HepG2 (cell line): ENCODE data around the gene FKBP10. TPM values are rescaled to one million over a fixed set of nuclear protein-coding genes. Genes with fewer than 3 reads are reported as not detected.

Source experiments
- DDIT3 ChIP-seq: sonication (generic); formaldehyde crosslinking; IDR thresholded peaks from 2 replicates; pipeline ENCODE4 v1.4.0; 2020; ENCODE audit warnings: mild to moderate bottlenecking, missing genetic modification reagents
- KIAA2018 ChIP-seq: sonication (generic); formaldehyde crosslinking; IDR thresholded peaks from 2 replicates; pipeline ENCODE4 v1.5.0; 2020; ENCODE audit warnings: mild to moderate bottlenecking, missing genetic modification reagents, borderline replicate concordance
- SOX6 ChIP-seq, 2 experiments: fragments of 450-650 bp in 1 of 2; sonication (generic) in 1 of 2; formaldehyde crosslinking in 1 of 2; IDR thresholded peaks; 2 replicates each; pipeline versions ENCODE4 v1.4.0 to v1.6.1; 2017 to 2020; ENCODE audit warnings: antibody characterized with exemption in 1 of 2, mild to moderate bottlenecking in 1 of 2, missing genetic modification reagents in 1 of 2
- SP1 ChIP-seq, 2 experiments: fragments of 450-650 bp in 1 of 2; sonication (generic) in 1 of 2; formaldehyde crosslinking in 1 of 2; IDR thresholded peaks; 2 replicates each; pipeline versions ENCODE4 v1.4.0 to v1.6.1; 2016 to 2020; ENCODE audit warnings: missing genetic modification reagents in 1 of 2
- SSRP1 ChIP-seq: IDR thresholded peaks from 2 replicates; pipeline ENCODE4 v1.6.1; 2016; ENCODE audit warnings: control low read depth
- TGIF2 ChIP-seq: IDR thresholded peaks from 2 replicates; pipeline ENCODE4 v1.6.1; 2016; ENCODE audit warnings: control low read depth, missing compliant biosample characterization
- YY1 ChIP-seq: IDR thresholded peaks from 2 replicates; pipeline ENCODE4 v1.6.1; 2011; ENCODE audit warnings: low read length, low read depth, moderate library complexity, mild to moderate bottlenecking; ENCODE audit not compliant: insufficient read depth, insufficient replicate concordance
- ZBTB38 ChIP-seq: sonication (generic); formaldehyde crosslinking; IDR thresholded peaks from 2 replicates; pipeline ENCODE4 v1.5.1; 2020; ENCODE audit warnings: mild to moderate bottlenecking, missing genetic modification reagents
- ZBTB42 ChIP-seq: sonication (generic); formaldehyde crosslinking; IDR thresholded peaks from 2 replicates; pipeline ENCODE4 v1.5.0; 2020; ENCODE audit warnings: mild to moderate bottlenecking, missing genetic modification reagents
- ZNF124 ChIP-seq: sonication (generic); formaldehyde crosslinking; IDR thresholded peaks from 2 replicates; pipeline ENCODE4 v1.4.0; 2020; ENCODE audit warnings: missing genetic modification reagents
- ZNF251 ChIP-seq: sonication (generic); formaldehyde crosslinking; IDR thresholded peaks from 2 replicates; pipeline ENCODE4 v1.9.0; 2021; ENCODE audit warnings: mild to moderate bottlenecking, missing genetic modification reagents
- ZNF446 ChIP-seq: sonication (generic); formaldehyde crosslinking; IDR thresholded peaks from 2 replicates; pipeline ENCODE4 v1.5.0; 2020; ENCODE audit warnings: mild to moderate bottlenecking, missing genetic modification reagents
- ZNF672 ChIP-seq: sonication (generic); formaldehyde crosslinking; IDR thresholded peaks from 2 replicates; pipeline ENCODE4 v1.8.1; 2022; ENCODE audit warnings: missing genetic modification reagents
- ZNF704 ChIP-seq: sonication (generic); formaldehyde crosslinking; IDR thresholded peaks from 2 replicates; pipeline ENCODE4 v1.8.1; 2023; ENCODE audit warnings: mild to moderate bottlenecking, inconsistent platforms, moderate library complexity, missing genetic modification reagents, borderline replicate concordance
- polyA plus RNA-seq, 8 experiments: library from polyadenylated mRNA; depleted of rRNA in 3 of 8; stranded (reverse) in 7 of 8; unstranded in 1 of 8; fragments of >200 nt; fragmentation: Illumina TruSeq in 4 of 8; extraction: Trizol in 4 of 8; gene quantifications; 2 replicates each; pipeline versions ENCODE4 v1.2.1 to v1.2.3, GENCODE V29; 2011 to 2016; ENCODE audit warnings: low read depth in 4 of 8, missing spikeins in 1 of 8, mixed read lengths in 1 of 8; ENCODE audit not compliant: insufficient read depth in 1 of 8
- total RNA-seq, 5 experiments: library from RNA; depleted of rRNA; stranded (reverse); fragments of >200 nt; fragmentation: Illumina TruSeq; extraction: Trizol; gene quantifications; 2 replicates each; pipeline ENCODE4 v1.2.3, GENCODE V29; 2016; ENCODE audit warnings: low read depth in 1 of 5
- TF ChIP-seq, protein P1 (sequence below): sonication (generic); formaldehyde crosslinking; IDR thresholded peaks from 2 replicates; pipeline ENCODE4; 2020; ENCODE audit warnings: missing genetic modification reagents, mild to moderate bottlenecking, borderline replicate concordance

The FKBP10 gene
- total and polyA plus RNA-seq, 2 of the 13 experiments (the other 11 are each of a cell fraction or from before 2014, with no cell fraction given) = 149 to 573 TPM

- TF ChIP-seq KIAA2018 (CRISPR knock-in tag) (peak; percentile 89), TGIF2 (CRISPR knock-in tag) (0 out of 2 replicates have a peak, but pooled peaks have one; percentile 10), SSRP1 (CRISPR knock-in tag) (no peak), ZBTB42 (CRISPR knock-in tag) (no peak), SP1 (IDR thresholded peaks at IDR 0.05) (peak; percentile 76; the same call in 1 of the 2 replicates), SP1 (CRISPR knock-in tag; IDR thresholded peaks at IDR 0.05) (peak; percentile 98), ZNF251 (CRISPR knock-in tag) (no peak), YY1 (peak; percentile 64), ZNF124 (CRISPR knock-in tag) (peak; percentile 94; the same call in 1 of the 2 replicates), ZNF672 (CRISPR knock-in tag) (no peak), SOX6 (IDR thresholded peaks at IDR 0.05) (no peak), SOX6 (CRISPR knock-in tag; IDR thresholded peaks at IDR 0.05) (0 out of 2 replicates have a peak, but pooled peaks have one; percentile 38), ZNF446 (CRISPR knock-in tag) (peak; percentile 73; the same call in 1 of the 2 replicates), ZBTB38 (CRISPR knock-in tag) (peak; percentile 43; the same call in 1 of the 2 replicates), ZNF704 (CRISPR knock-in tag) (peak; percentile 50; the same call in 1 of the 2 replicates), DDIT3 (CRISPR knock-in tag) (no peak)
- TF ChIP-seq, protein P1, sequence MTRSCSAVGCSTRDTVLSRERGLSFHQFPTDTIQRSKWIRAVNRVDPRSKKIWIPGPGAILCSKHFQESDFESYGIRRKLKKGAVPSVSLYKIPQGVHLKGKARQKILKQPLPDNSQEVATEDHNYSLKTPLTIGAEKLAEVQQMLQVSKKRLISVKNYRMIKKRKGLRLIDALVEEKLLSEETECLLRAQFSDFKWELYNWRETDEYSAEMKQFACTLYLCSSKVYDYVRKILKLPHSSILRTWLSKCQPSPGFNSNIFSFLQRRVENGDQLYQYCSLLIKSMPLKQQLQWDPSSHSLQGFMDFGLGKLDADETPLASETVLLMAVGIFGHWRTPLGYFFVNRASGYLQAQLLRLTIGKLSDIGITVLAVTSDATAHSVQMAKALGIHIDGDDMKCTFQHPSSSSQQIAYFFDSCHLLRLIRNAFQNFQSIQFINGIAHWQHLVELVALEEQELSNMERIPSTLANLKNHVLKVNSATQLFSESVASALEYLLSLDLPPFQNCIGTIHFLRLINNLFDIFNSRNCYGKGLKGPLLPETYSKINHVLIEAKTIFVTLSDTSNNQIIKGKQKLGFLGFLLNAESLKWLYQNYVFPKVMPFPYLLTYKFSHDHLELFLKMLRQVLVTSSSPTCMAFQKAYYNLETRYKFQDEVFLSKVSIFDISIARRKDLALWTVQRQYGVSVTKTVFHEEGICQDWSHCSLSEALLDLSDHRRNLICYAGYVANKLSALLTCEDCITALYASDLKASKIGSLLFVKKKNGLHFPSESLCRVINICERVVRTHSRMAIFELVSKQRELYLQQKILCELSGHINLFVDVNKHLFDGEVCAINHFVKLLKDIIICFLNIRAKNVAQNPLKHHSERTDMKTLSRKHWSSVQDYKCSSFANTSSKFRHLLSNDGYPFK (CRISPR knock-in tag) = no peak
These were observed 26.4 kb upstream of the FKBP10 start, which contains the start of gene JUP (continued) for GRCh38 chr17:41786227-41787020.
